ENCODE results near the gene PAXX.

GRCh38 chr9:137026828-137027227 lies 34.6 kb downstream of the PAXX start:
- TF ChIP-seq NFYB (IDR thresholded peaks at IDR 0.05; ENCODE audit: extremely low read depth, insufficient read length) (no peak), TSHZ1 (CRISPR knock-in tag; IDR thresholded peaks at IDR 0.05) (no peak), NFIC (IDR thresholded peaks at IDR 0.05) (no peak), TFAM (CRISPR knock-in tag; conservative IDR thresholded peaks at IDR 0.05) (no peak), ZNF740 (CRISPR knock-in tag; IDR thresholded peaks at IDR 0.05) (no peak), ZNF740 (tag; IDR thresholded peaks at IDR 0.05) (no peak), BCLAF1 (IDR thresholded peaks at IDR 0.05; ENCODE audit: borderline replicate concordance in 1 of 2, control insufficient read depth in 1 of 2, low read depth in 2 of 2, low read length in 1 of 2) (no peak), NRF1 (conservative IDR thresholded peaks at IDR 0.05 in 1 of 2, IDR thresholded peaks at IDR 0.05 in 1 of 2) (no peak), CTCF (IDR thresholded peaks at IDR 0.05 in 2 of 3, conservative IDR thresholded peaks at IDR 0.05 in 1 of 3; ENCODE audit: insufficient read depth in 2 of 3, low read depth in 1 of 3, low read length in 3 of 3) (no peak), KDM1A (IDR thresholded peaks at IDR 0.05) (no peak), MTF1 (CRISPR knock-in tag; IDR thresholded peaks at IDR 0.05; ENCODE audit: borderline replicate concordance) (no peak), ELK1 (CRISPR knock-in tag; IDR thresholded peaks at IDR 0.05) (no peak), TEAD1 (CRISPR knock-in tag; IDR thresholded peaks at IDR 0.05) (no peak)

All from K562 (cell line).